ENCODE data around the gene CEPT1. TPM values are rescaled to one million over a fixed set of nuclear protein-coding genes. Genes with fewer than 3 reads are reported as not detected.

Gene CEPT1
- polyA plus RNA-seq, 1 of the 3 experiments (the other 2 are of a cell fraction): 11.6 TPM

GRCh38 chr1:111127923-111128643, 11.9 kb upstream of the CEPT1 start:
- Histone ChIP-seq H3K4me2 (no peak overlapping the region), H3K79me2 (ENCODE audit: insufficient read depth) (no peaks in the 10 kb centered on the region; the same call in 1 of the 2 replicates), H3F3A (replicated peaks; ENCODE audit: insufficient read depth) (no peaks in the 10 kb centered on the region), H3K9me3 (no peaks in the 10 kb centered on the region), H3K27me3 (ENCODE audit: insufficient read depth) (no peaks in the 10 kb centered on the region), H3K9ac (no peak overlapping the region), H3K9me2 (no peaks in the 10 kb centered on the region), H3K4me1 (ENCODE audit: control insufficient read depth in 1 of 2, insufficient read depth in 2 of 2, low read depth in 1 of 2, low read length in 1 of 2) (no peaks in the 10 kb centered on the region), H3K4me3 (ENCODE audit: low read depth in 2 of 2, low read length in 1 of 2) (no peak overlapping the region), H3K27ac (ENCODE audit: low read depth in 2 of 2, low read length in 1 of 2) (no peak overlapping the region), H2AFZ (ENCODE audit: low read depth) (no peak overlapping the region), H3K36me3 (replicated peaks in 1 of 2; ENCODE audit: control insufficient read depth in 1 of 2, insufficient read depth in 2 of 2, low read length in 1 of 2) (peaks cover 53 to 60% of the 10 kb centered on the region in 2 experiments), H4K20me1 (ENCODE audit: insufficient read depth) (no peaks in the 10 kb centered on the region)
- 94% methylated on average over 3 of the region's 3 CpGs for WGBS (ENCODE audit: low lambda C conversion rate)
- ChIA-PET CTCF (no interaction called here), POLR2A (no interaction called here)
- TF ChIP-seq FOSL2 (IDR thresholded peaks at IDR 0.05; ENCODE audit: borderline replicate concordance, low read depth): no peak
- no peak for TF ChIP-seq RXRA (IDR thresholded peaks at IDR 0.05; ENCODE audit: borderline replicate concordance, low read depth)
- TF ChIP-seq MEF2A (IDR thresholded peaks at IDR 0.05; ENCODE audit: borderline replicate concordance, low read depth): no peak
- DNase-seq: no peak

GRCh38 chr1:111129376-111129775, 10.6 kb upstream of the CEPT1 start:
- CTCF ChIA-PET: no interaction called here
- POLR2A ChIA-PET: no interaction called here
- H3K36me3 ChIP-seq (replicated peaks in 1 of 2; ENCODE audit: control insufficient read depth in 1 of 2, insufficient read depth in 2 of 2, low read length in 1 of 2): peaks cover 50% of the 10 kb centered on the region in 2 experiments

More at GRCh38 chr1:111129376-111129775, 10.6 kb upstream of the CEPT1 start:
- no peak overlapping the region for H3K27ac ChIP-seq (ENCODE audit: low read depth in 2 of 2, low read length in 1 of 2)
- H2AFZ ChIP-seq (ENCODE audit: low read depth): no peak overlapping the region
- 10% methylated on average over 1 of the region's 1 CpG for WGBS (ENCODE audit: low lambda C conversion rate)
- H3K4me1 ChIP-seq (ENCODE audit: control insufficient read depth in 1 of 2, insufficient read depth in 2 of 2, low read depth in 1 of 2, low read length in 1 of 2): no peaks in the 10 kb centered on the region
- H3K4me2 ChIP-seq: no peak overlapping the region
- no peaks in the 10 kb centered on the region for H3K27me3 ChIP-seq (ENCODE audit: insufficient read depth)
- H3K79me2 ChIP-seq (ENCODE audit: insufficient read depth): no peaks in the 10 kb centered on the region; the same call in 1 of the 2 replicates
- no peak for DNase-seq
- no peaks in the 10 kb centered on the region for H4K20me1 ChIP-seq (ENCODE audit: insufficient read depth)
- H3K9me2 ChIP-seq: no peaks in the 10 kb centered on the region
- H3K9me3 ChIP-seq: no peaks in the 10 kb centered on the region
- H3K9ac ChIP-seq: no peak overlapping the region
- H3F3A ChIP-seq (replicated peaks; ENCODE audit: insufficient read depth): no peaks in the 10 kb centered on the region
- H3K4me3 ChIP-seq (ENCODE audit: low read depth in 2 of 2, low read length in 1 of 2): no peak overlapping the region
- no peak for TF ChIP-seq RFX5 (IDR thresholded peaks at IDR 0.05; ENCODE audit: low read length)
- TF ChIP-seq JUND (IDR thresholded peaks at IDR 0.05): no peak
- TF ChIP-seq GATA2 (CRISPR knock-in tag; IDR thresholded peaks at IDR 0.05): no peak
- TF ChIP-seq REST (IDR thresholded peaks at IDR 0.05; ENCODE audit: low read depth, low read length): no peak
- no peak for TF ChIP-seq NFIC (IDR thresholded peaks at IDR 0.05; ENCODE audit: borderline replicate concordance)
- TF ChIP-seq FOXM1 (IDR thresholded peaks at IDR 0.05; ENCODE audit: low read depth): no peak
